HTR-8/SVneo (cell line): ENCODE data around the gene DOCK3.
"Not testable (repeated sequence)": the region's sequence is repeated elsewhere in the genome, so short reads cannot be mapped to it uniquely, and the experiment has no call there.

Experiments
- DNase-seq: peaks from one replicate; pipeline ENCODE4 v3.0.0; 2011; ENCODE audit warnings: low spot score, mixed read lengths; ENCODE audit not compliant: insufficient read length
- FAIRE-seq: peaks from 2 replicates; lab custom pipeline; 2011; peaks lifted over from hg19 to GRCh38; lab: Jason Lieb, UNC

Gene DOCK3

GRCh38 chr3:50673931-50674330 is 796 bp upstream of the DOCK3 start:
- no peak for DNase-seq
- no peak for FAIRE-seq

DNA sequence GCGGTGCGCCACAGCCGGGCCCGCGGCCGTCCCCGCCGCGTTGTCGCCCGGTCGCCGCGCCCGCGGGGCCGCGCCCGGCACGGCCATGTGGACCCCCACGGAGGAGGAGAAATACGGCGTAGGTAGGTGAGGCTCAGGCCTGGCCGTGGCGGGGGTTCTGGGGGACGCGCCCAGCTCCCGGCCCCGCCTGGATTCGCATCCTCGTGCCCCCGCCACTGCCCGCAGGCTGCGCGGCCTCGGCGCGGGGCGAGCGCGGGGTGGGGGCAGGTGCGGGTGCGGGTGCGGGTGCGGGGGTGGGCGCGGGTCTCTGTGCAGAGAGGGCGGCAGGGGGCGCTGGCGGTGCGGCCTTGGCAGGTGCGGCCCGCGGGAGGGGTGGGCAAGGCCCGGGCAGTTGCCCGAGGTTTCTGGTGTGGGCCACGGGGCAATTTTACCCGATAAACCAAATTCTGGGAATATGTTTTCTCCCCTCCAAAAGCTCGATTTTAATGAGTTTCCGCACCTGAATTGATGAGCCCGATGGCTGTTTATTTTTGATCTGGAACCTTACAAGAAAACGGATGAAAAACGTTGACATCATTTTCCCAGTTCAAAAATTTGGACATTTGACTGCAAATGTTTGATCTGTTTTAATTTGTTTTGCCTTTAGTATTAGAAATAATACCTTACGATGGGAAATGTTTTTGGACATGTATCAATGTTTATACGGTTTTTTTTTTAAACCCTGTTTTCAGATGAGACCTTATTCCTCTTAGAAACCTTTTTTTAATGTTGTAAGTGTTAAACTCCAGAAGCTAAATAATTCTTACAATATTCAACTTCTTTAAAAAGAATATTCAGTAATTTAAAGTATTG is 678 bp downstream of the DOCK3 start:
- no peak for FAIRE-seq
- no peak for DNase-seq

DNA sequence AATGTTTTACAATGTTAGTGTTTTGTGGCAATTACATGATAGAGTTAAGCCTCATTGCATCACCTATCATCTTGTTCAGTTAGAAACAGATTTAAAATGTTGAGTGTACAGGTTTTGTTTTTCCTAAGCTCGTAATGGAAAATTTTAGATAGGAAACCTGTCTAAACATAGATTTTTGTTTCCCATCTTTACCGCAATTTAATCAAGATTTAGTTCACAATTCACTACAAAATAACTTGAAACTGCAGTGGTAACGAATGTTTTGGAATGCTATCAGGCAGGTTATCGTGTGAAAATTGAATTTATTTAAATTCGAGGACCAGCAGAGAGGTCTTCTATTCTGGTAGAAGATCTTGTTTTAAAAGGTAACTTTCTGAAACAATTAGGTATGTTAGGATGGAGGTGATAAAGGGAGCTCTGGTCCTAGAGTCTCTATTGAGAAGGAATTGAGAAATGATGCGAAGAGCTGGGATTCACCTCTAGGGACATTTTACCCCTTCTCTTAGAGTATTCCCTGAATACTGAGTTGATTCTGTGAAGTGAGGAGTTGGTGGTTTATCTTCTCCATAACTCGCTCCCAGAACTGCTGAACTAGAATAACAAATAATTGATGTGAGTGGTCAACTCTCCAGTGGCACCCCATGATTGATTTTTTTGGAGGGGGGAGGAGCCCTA is 1.4 kb downstream of the DOCK3 start:
- no peak for FAIRE-seq
- no peak for DNase-seq

DNA sequence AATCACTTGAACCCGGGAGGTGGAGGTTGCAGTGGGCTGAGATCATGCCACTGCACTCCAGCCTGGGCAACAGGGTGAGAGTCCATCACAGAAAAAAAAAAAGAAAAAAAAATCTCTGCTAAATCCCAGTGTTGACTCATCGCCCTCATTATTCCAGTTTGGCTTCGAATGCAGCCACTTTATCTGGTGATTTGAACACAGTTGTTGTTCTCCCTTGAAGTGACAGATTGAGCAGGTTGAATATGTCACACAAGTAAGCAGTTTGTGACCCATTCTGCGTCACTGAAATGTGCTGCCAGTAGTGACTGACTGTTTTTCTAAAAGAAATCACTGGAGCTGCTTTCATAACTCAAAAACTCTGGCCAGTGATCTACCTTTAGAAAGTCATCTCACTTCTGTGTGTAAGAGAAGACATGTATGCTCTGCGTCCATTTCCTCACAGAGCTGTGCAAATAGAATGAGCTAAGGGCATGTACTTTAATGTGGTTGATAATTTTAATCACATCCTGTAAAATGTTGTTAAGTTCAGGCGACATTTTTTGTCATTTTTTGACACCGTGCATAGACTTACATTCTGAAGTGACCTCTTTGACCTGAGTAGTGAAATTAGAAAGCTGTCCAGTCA is 12.5 kb downstream of the DOCK3 start:
- FAIRE-seq (no peak), DNase-seq (no peak)

DNA sequence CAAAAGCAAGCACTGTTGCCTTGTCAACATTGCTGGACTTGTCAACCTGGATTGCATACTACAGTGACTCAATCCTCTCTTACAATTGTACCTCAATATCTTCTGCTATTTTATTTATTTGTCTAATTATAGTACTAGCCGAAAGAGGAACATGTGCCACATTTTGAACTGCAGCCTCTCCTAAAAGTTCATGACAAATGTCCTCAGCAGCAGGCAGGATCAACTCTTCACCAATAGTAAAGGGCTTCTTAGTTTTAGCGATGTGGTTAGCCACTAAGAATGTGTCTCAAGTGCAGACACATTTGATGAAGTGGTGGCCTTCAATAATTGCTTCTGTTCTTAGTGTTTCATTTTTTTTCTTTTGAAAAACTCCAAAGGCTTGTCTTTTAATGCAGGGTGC is 13.2 kb downstream of the DOCK3 start:
- FAIRE-seq, result no peak

GRCh38 chr3:50688602-50689001 is 13.9 kb downstream of the DOCK3 start:
- FAIRE-seq, DNase-seq: not testable (repeated sequence)

More for the DNA sequence above, 13.2 kb downstream of the DOCK3 start:
- no peak for DNase-seq

GRCh38 chr3:50689558-50689957 is 14.8 kb downstream of the DOCK3 start:
- no peak for FAIRE-seq
- DNase-seq, result no peak

- FAIRE-seq (no peak), DNase-seq (no peak)
These were observed 20.3 kb downstream of the DOCK3 start for GRCh38 chr3:50695031-50695430.

DNA sequence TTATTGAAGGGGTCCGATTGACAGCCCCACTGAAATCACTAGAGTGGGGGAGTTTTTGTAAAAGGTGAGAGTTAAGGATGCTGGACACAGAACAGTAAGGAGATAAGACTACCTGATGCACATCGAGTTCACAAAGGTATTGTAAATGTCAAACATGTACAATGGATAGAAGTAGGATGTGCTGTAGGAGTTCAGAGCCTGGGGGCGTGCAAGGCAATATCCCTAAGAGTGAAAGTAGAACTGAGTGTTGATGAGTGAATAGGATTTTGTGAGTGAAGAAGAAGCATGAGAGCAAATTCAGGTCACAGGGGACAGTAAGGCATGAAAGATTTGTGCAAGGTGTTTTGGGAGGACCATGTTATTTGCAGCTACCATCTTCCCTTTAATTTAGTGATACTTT is 21.5 kb downstream of the DOCK3 start:
- no peak for FAIRE-seq
- DNase-seq, result no peak

GRCh38 chr3:50698269-50698668 is 23.5 kb downstream of the DOCK3 start:
- DNase-seq, result no peak
- FAIRE-seq, result no peak

- DNase-seq (no peak), FAIRE-seq (no peak)
These were observed 33.9 kb downstream of the DOCK3 start for GRCh38 chr3:50708620-50709019.

DNA sequence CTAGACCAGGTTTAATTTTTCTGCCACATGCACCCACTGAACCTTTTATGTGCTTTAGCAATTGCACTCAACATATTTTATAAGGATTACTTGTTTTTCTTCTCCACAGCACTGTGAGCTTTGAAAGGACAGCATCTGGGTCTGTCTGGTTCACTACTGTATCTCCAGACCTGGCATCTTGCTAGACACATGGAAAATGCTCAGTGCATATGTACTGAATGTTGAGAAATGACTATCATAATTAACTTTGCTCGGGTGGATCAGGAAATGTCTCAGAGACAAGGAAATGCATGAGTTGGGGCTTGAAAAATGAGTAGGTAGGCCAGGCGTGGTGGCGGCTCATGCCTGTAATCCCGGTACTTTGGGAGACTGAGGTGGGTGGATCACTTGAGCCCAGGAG is 40.2 kb downstream of the DOCK3 start:
- FAIRE-seq, result no peak
- DNase-seq, result no peak

- DNase-seq, result no peak
- no peak for FAIRE-seq
These were observed 50.1 kb downstream of the DOCK3 start for GRCh38 chr3:50724831-50725230.

GRCh38 chr3:50734985-50735384 is 60.3 kb downstream of the DOCK3 start:
- FAIRE-seq (no peak), DNase-seq (no peak)

- DNase-seq (no peak), FAIRE-seq (no peak)
These were observed 62.6 kb downstream of the DOCK3 start for GRCh38 chr3:50737193-50737905.

DNA sequence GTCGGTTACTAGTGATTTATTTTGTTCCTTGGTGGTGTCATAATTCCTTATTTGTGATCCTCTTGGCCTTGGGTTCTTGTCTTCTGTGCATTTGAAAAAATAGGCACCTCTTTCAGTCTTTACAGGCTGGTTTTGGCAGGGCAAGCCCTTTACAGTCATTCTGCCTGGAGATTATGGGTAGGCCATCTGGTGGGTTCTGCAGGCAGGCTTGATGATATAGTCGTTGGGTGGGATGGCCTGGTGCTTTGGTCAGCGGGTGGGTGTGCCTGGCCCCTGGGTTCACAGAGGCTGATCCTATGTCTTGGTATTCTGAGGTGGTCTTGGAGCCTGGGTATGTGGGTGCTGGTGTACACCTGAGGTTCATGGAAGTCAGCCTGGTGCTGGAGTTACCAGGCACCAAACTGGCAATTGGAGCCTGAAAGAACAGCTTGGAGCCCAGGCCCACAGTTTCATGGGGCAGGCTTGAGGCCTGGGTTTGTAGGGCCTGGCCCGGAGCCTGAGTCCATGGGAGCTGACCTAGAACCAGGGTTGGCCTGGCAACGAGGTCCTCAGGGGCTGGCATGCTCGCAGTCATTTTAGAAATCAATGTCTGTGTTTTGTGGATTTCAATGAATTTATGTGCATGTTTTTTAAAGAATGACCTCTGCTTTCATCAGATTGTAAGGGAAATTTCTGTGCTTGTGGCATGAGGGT is 63.3 kb downstream of the DOCK3 start:
- DNase-seq (no peak), FAIRE-seq (no peak)

- no peak for DNase-seq
- no peak for FAIRE-seq
These were observed 68.9 kb downstream of the DOCK3 start for GRCh38 chr3:50743643-50744042.

GRCh38 chr3:50749822-50750221 is 75.1 kb downstream of the DOCK3 start:
- DNase-seq, result no peak
- no peak for FAIRE-seq

GRCh38 chr3:50759015-50759414 is 84.3 kb downstream of the DOCK3 start:
- no peak for DNase-seq
- no peak for FAIRE-seq

DNA sequence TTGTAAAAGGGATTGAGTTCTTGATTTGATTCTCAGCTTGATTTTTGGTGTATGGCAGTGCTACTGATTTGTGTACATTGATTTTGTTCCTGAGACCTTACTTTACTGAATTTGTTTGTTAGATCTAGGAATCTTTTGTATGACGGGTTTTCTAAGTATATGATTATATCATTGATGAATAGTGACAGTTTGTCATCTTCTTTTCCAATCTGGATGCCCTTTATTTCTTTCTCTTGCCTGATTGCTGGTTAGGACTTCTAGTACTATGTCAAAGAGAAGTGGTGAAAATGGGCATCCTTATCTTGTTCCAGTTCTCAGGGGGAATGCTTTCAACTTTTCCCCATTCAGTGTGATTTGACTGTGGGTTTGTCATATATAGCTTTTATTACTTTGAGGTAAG is 103.0 kb downstream of the DOCK3 start:
- FAIRE-seq (no peak), DNase-seq (no peak)
